Hematopoietic multipotent progenitor cell (in vitro differentiated cells): ENCODE measurements around the gene INSIG2. TPM values are rescaled to one million over a fixed set of nuclear protein-coding genes. Genes with fewer than 3 reads are reported as not detected.

Experiments used
- DNase-seq, 3 donors: peaks; one replicate each; pipeline ENCODE4 v3.0.0-alpha.2; 2011 to 2015; ENCODE audit warnings: low read depth in 2 of 3, low spot score in 2 of 3
- total RNA-seq: library from RNA; depleted of rRNA; stranded (reverse); fragments of >200 nt; gene quantifications from one replicate; pipeline ENCODE4 v1.2.3, GENCODE V29; 2012

The INSIG2 gene
- total RNA-seq, 1 donor, result 3.5 TPM

GRCh38 chr2:118097657-118098056, 9.4 kb downstream of the INSIG2 start:
- peak in 1 of 3 donors; percentile 27 for DNase-seq

DNA sequence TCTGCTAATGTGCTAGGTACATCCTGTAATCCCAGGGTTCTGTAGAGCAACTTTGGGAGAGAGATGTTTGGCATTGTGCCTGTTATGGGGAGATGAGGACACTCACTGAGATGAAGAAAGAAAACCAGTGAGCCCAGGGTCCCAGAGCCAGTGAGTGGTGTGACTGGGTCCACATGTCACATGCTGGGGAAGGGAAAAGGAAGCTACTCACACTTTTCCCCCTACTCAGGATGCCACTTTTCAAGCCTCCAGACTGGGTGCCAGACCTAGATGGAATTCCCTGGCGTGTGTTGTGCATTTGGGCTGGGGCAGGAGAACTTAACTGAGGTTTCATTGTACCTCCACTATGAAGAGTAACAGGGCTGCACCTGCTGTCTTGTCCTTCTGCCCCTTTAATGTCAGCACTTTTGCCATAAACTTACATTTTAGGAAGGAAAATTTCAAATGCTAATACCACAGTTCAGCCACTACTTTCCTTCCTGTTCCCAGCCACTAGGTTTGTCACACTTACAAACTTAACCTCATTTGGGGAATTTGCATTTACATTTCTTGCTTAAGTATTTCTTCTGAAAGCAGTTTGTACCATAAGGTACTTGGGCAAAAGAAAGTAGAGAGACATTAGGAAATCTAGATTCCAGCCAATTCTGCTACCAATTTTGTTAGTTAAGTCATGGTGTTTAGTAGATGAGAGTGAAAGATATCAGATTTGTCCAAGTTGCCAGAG, 10.2 kb downstream of the INSIG2 start:
- no peak for DNase-seq

GRCh38 chr2:118102433-118103082, 14.3 kb downstream of the INSIG2 start:
- no peak for DNase-seq

DNA sequence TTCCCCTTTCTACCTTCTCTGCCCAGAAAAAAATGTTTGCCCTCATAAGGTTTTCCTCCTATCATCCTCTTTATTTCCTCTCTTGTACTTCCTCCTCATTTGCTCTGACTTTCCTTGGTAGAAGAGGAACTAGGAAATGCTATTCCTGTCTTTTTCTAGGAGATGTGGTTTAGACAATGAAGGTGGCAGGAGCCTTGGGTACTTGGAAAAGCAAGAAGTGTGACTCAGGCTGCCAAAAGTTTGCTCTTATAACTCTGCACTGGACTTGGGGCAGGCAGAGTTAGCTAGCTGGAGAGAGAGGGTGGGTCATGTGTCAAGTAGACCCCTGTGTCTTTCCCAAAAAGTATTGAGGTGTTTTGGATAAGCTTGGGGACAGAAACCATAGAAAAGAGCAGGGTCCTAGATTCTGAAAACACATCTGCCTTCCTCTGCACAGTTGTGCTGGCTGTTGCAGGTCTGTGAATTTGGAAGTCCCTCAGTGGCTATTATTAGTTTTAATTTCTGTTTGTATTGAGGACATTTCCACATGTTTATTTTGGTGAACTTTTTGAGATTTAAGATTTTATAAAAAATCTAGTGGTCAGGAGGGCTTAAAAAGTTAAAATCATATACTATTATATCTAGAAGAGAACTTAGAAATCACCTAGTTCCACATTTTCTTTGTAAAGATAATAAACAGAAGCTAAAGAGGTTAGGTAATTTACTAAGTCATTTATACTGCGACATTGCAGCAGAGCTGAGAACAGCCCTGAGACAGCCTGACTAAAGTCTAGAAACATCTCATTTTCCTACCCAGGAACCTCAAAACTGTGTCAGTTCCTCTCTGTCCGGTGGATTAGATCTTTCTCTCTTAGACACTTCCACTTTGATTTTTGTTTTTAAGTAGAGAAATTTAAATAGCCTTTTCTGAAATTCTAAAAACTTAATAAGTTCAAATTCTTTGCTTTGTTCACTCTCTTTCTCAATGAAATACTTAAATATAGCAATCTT, 16.0 kb downstream of the INSIG2 start:
- DNase-seq, result peak in 1 of 3 donors; percentile 40

- no peak for DNase-seq
These were observed 17.2 kb downstream of the INSIG2 start for GRCh38 chr2:118105497-118105896.

DNA sequence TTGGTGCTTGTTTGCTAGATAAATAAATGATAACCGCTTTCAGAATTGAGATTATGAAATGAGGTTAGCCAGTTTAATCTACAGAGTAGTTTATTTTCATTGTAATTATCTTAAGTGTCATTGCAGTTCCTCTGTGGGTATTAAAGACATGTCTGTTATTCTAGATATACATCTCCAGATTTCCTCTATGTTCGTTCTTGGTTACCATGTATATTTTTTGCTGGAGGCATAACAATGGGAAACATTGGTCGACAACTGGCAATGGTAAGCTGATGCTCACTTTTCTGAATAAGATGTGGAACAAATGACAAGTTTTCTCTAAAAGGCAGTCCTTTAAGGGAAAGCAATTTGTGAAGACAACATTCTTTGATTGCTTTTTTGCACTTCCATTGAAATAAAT, 18.7 kb downstream of the INSIG2 start:
- DNase-seq, result peak in 1 of 3 donors; percentile 87

DNA sequence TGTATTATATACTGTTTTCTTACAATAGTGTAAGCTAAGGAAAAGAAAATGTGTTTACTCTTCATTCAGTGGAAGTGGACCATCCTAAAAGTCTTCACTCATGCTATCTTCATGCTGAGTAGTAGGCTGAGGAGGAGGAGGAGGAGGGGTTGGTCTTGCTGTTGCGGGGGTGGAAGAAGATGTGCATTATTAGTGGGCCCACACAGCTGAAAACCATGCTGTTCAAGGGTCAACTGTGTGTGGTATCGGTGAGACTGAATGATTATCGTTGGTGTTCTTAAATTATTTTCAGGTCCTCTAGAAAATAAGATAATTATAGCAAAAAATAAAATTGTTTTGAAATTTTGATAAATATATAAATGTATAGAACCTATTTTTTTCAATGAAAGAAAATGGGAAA, 22.0 kb downstream of the INSIG2 start:
- no peak for DNase-seq

GRCh38 chr2:118110991-118111390, 22.7 kb downstream of the INSIG2 start:
- no peak for DNase-seq

DNA sequence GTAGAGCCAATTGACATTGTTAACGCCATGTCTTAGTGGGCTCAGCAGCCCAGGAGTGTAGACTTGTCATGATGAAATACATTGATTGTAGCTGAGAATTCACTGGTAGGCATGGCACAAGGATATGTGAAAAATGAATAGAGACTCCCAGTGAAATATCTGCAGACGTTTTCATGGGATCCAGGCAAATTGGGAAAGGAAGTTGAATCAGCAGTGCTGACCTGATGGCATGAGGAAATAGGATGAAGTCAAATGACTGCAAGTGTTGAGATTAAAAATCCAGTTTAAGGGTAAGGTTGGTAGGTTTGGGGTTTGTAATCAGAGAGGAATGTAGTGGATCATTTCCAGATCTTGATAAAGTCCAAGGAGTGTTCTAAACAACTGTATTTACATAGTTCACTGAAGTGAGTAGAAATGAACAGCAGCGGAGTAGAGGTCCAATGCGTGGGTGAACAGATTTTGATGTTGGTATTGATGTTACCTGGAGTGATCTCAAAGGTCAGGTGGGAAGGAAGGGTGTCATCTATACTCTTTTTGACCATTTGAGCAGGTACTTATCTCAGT, 24.6 kb downstream of the INSIG2 start:
- DNase-seq, result no peak

DNA sequence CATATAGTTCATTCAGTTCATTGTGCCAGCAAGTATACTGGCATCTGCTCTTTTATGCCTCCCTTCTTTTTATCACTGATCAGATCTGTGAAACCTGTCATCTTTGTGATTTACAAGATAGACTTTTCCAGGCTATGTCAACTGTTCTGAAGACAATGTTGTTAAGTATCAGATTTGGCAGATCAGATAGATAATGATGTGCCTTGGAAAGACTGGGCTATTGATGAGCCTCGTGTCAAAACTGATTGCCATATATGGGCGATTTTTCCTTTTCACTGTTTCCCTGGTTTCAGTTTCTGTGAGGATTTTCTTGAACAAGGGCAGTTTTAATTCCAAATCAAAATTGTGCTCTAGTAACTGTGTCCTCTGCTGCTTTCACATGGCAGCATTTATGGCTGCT, 26.6 kb downstream of the INSIG2 start:
- DNase-seq, result no peak

DNA sequence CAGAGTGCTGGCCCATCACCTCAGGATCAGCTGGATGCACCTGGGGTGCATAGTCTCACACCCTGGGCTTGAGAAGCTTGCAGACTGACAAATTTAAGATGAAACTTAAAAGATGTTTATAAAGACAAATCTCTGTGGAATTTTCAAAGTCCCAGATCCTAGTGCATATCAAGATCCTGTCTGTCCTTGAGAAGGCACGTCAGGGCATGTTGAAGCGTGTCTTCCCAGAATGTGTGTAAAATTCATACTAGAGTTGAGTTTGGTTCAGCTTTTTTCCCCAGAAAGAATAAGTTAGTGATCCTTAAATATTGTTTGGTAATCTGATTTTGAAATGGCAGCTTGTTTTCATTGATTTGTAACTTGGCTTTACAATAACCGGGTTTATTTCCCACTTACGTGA, 27.5 kb downstream of the INSIG2 start:
- no peak for DNase-seq

DNA sequence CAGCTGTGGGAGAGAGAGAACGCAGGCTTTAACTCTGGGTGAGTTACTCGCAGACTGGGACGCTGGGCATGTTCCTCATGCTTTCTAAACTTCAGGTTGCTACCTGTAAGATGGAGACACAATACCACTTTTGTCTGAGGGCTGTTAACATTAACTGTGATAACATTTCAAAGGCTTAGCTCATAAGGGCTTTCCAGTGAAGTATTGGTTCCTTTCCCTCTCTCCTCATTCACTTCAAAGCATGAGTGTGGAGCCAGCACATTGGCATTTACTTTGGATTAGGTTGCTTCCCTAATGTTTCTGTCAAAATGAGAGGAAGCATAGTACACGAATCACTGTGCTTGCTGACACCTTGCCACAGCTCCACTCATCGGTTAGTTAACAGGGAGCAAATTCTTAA, 30.2 kb downstream of the INSIG2 start:
- DNase-seq, result no peak

GRCh38 chr2:118119158-118119727, 31.0 kb downstream of the INSIG2 start:
- DNase-seq, result peak in 1 of 3 donors; percentile 69

GRCh38 chr2:118119761-118120400, 31.6 kb downstream of the INSIG2 start:
- DNase-seq, result no peak

DNA sequence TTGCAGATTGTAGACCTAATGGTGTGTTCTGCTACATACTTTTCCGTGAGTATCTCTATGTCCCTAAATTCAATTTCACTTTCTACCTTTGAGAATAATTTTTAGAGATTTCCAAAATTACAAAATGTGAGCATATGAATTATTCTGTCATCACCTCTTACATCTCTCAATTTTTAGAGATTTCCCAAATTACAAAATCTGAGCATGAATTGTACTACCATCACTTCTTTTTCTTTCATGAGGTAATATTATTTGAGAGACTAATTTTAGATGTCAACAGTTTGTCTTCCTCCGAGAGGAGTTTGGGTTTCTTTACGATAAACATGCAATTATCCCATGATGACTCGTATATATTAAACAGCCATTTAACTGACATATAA, 32.1 kb downstream of the INSIG2 start:
- DNase-seq, result no peak

GRCh38 chr2:118121101-118121500, 32.8 kb downstream of the INSIG2 start:
- DNase-seq, result no peak

- no peak for DNase-seq
These were observed 33.8 kb downstream of the INSIG2 start for GRCh38 chr2:118121986-118122524.

GRCh38 chr2:118122594-118123281, 34.5 kb downstream of the INSIG2 start:
- DNase-seq, result peak in 1 of 3 donors; percentile 56

DNA sequence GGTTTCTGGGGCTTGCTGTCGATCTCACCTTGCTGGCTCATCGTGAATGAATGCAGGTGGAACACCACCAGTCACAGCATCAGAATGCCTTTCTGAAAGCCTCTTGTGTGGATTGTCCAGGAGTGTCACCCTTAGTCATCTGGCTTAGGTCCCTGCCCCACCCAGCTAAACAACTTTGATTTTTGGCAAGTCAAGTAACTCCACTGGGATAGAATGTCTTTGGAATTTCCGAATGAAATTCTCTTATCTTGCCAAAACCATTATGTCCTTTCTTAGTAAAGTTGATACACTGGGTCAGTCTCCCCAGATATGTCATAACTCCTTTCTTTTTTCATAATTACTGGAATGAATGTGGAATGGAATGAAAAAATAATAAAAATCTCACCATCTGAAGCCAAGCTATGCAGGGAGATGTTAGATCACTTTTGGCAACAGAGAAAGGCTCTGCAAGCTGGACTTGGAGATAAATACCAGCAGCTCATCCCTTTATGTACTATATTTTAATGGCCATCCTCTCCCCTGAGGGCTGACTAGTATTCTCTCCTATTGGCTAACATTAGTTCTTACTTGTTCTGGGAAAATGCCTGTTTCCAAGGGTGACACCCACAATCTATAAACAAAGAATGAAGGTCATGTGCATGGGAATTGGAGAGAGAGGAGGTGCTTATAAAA, 35.4 kb downstream of the INSIG2 start:
- no peak for DNase-seq
